ENCODE results near the gene PTAFR.

DNA sequence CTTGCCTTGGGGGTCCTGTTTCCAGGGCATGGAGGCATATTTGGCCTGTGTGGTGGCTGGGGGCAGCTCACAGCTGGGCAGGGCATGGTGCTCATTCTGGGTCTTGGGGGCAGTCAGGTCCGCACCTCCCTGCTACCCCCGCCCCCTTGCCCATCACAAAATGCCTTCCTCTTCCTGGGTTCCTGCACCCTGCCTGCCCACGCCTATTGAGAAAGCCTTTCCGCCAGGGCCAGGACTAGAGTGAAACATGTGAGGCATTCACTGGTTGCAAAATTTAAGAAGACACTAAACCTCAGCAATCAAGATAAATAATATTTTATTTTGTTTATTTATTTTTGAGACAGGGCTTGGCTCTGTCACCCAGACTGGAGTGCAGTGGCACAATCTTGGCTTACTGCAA lies 19.7 kb downstream of the PTAFR start:
- no peak for TF ChIP-seq CTCF (IDR thresholded peaks at IDR 0.05)
- no peak for TF ChIP-seq POLR2A (IDR thresholded peaks at IDR 0.05)

Measured in body of pancreas (tissue), 4 donors.